ENCODE results near the gene LCOR. TPM values are rescaled to one million over a fixed set of nuclear protein-coding genes. Genes with fewer than 3 reads are reported as not detected.
A peak's percentile ranks its signal among the peaks of the same experiment; 100 is the strongest.

LCOR gene
- total and polyA plus RNA-seq, 2 of the 13 experiments (the other 11 are each of a cell fraction or from before 2014, with no cell fraction given): 12.4 to 23.7 TPM

DNA sequence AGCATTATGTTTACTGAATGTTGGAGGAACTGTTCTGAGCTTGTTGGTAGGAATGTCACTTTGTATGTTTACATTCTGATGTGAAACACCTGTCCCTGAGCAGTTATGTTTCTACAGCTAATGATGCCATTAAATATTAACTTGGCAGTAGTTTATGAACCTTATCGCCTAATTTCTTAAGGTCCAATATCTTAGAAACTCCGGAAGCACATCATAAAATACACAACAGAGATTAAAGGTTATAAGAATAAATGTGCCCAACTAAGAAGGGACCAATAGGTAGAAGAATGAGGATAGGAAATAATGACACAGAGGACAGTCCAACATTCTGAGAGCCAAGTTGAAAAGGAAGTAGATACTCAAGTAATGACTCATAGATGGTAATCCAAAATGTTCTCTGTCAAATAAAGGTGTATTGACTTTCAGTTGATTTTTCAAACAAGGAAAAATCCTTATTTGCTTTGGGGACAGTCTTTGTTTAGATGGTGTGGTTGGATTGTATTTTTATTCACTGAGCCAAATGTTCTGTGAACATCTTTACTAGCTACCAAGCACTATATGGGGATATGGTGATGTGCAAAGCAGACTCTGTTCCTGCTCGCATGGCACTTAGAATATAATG lies 31.9 kb downstream of the LCOR start (continued):
- TF ChIP-seq, protein P1, sequence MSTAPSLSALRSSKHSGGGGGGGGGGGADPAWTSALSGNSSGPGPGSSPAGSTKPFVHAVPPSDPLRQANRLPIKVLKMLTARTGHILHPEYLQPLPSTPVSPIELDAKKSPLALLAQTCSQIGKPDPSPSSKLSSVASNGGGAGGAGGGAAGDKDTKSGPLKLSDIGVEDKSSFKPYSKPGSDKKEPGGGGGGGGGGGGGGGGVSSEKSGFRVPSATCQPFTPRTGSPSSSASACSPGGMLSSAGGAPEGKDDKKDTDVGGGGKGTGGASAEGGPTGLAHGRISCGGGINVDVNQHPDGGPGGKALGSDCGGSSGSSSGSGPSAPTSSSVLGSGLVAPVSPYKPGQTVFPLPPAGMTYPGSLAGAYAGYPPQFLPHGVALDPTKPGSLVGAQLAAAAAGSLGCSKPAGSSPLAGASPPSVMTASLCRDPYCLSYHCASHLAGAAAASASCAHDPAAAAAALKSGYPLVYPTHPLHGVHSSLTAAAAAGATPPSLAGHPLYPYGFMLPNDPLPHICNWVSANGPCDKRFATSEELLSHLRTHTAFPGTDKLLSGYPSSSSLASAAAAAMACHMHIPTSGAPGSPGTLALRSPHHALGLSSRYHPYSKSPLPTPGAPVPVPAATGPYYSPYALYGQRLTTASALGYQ (CRISPR knock-in tag; IDR thresholded peaks at IDR 0.05): peak; percentile 86
- TF ChIP-seq, protein P2, sequence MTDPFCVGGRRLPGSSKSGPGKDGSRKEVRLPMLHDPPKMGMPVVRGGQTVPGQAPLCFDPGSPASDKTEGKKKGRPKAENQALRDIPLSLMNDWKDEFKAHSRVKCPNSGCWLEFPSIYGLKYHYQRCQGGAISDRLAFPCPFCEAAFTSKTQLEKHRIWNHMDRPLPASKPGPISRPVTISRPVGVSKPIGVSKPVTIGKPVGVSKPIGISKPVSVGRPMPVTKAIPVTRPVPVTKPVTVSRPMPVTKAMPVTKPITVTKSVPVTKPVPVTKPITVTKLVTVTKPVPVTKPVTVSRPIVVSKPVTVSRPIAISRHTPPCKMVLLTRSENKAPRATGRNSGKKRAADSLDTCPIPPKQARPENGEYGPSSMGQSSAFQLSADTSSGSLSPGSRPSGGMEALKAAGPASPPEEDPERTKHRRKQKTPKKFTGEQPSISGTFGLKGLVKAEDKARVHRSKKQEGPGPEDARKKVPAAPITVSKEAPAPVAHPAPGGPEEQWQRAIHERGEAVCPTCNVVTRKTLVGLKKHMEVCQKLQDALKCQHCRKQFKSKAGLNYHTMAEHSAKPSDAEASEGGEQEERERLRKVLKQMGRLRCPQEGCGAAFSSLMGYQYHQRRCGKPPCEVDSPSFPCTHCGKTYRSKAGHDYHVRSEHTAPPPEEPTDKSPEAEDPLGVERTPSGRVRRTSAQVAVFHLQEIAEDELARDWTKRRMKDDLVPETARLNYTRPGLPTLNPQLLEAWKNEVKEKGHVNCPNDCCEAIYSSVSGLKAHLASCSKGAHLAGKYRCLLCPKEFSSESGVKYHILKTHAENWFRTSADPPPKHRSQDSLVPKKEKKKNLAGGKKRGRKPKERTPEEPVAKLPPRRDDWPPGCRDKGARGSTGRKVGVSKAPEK (CRISPR knock-in tag; IDR thresholded peaks at IDR 0.05; ENCODE audit: borderline replicate concordance): no peak
- no peak for TF ChIP-seq NR3C1 (CRISPR knock-in tag; IDR thresholded peaks at IDR 0.05)
- TF ChIP-seq ZFP36L1 (CRISPR knock-in tag; IDR thresholded peaks at IDR 0.05): 0 out of 2 replicates have a peak, but pooled peaks have one; percentile 34
- no peak for TF ChIP-seq GTF2F1 (IDR thresholded peaks at IDR 0.05; ENCODE audit: low read length)
- TF ChIP-seq MYNN (CRISPR knock-in tag; IDR thresholded peaks at IDR 0.05; ENCODE audit: low read depth): no peak
- TF ChIP-seq ARNTL (CRISPR knock-in tag; IDR thresholded peaks at IDR 0.05): no peak
- TF ChIP-seq, protein P3, sequence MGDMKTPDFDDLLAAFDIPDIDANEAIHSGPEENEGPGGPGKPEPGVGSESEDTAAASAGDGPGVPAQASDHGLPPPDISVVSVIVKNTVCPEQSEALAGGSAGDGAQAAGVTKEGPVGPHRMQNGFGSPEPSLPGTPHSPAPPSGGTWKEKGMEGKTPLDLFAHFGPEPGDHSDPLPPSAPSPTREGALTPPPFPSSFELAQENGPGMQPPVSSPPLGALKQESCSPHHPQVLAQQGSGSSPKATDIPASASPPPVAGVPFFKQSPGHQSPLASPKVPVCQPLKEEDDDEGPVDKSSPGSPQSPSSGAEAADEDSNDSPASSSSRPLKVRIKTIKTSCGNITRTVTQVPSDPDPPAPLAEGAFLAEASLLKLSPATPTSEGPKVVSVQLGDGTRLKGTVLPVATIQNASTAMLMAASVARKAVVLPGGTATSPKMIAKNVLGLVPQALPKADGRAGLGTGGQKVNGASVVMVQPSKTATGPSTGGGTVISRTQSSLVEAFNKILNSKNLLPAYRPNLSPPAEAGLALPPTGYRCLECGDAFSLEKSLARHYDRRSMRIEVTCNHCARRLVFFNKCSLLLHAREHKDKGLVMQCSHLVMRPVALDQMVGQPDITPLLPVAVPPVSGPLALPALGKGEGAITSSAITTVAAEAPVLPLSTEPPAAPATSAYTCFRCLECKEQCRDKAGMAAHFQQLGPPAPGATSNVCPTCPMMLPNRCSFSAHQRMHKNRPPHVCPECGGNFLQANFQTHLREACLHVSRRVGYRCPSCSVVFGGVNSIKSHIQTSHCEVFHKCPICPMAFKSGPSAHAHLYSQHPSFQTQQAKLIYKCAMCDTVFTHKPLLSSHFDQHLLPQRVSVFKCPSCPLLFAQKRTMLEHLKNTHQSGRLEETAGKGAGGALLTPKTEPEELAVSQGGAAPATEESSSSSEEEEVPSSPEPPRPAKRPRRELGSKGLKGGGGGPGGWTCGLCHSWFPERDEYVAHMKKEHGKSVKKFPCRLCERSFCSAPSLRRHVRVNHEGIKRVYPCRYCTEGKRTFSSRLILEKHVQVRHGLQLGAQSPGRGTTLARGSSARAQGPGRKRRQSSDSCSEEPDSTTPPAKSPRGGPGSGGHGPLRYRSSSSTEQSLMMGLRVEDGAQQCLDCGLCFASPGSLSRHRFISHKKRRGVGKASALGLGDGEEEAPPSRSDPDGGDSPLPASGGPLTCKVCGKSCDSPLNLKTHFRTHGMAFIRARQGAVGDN (CRISPR knock-in tag; IDR thresholded peaks at IDR 0.05): no peak
- peak; percentile 75; the same call in 1 of the 2 replicates for TF ChIP-seq MIXL1 (CRISPR knock-in tag; IDR thresholded peaks at IDR 0.05)
- TF ChIP-seq, protein P4, sequence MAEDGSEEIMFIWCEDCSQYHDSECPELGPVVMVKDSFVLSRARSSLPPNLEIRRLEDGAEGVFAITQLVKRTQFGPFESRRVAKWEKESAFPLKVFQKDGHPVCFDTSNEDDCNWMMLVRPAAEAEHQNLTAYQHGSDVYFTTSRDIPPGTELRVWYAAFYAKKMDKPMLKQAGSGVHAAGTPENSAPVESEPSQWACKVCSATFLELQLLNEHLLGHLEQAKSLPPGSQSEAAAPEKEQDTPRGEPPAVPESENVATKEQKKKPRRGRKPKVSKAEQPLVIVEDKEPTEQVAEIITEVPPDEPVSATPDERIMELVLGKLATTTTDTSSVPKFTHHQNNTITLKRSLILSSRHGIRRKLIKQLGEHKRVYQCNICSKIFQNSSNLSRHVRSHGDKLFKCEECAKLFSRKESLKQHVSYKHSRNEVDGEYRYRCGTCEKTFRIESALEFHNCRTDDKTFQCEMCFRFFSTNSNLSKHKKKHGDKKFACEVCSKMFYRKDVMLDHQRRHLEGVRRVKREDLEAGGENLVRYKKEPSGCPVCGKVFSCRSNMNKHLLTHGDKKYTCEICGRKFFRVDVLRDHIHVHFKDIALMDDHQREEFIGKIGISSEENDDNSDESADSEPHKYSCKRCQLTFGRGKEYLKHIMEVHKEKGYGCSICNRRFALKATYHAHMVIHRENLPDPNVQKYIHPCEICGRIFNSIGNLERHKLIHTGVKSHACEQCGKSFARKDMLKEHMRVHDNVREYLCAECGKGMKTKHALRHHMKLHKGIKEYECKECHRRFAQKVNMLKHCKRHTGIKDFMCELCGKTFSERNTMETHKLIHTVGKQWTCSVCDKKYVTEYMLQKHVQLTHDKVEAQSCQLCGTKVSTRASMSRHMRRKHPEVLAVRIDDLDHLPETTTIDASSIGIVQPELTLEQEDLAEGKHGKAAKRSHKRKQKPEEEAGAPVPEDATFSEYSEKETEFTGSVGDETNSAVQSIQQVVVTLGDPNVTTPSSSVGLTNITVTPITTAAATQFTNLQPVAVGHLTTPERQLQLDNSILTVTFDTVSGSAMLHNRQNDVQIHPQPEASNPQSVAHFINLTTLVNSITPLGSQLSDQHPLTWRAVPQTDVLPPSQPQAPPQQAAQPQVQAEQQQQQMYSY (CRISPR knock-in tag; IDR thresholded peaks at IDR 0.05): no peak
- peak; percentile 86; the same call in 1 of the 2 replicates for TF ChIP-seq RCOR2 (CRISPR knock-in tag; IDR thresholded peaks at IDR 0.05)
- TF ChIP-seq ZNF33B (CRISPR knock-in tag; IDR thresholded peaks at IDR 0.05): no peak
- TF ChIP-seq, protein P5, sequence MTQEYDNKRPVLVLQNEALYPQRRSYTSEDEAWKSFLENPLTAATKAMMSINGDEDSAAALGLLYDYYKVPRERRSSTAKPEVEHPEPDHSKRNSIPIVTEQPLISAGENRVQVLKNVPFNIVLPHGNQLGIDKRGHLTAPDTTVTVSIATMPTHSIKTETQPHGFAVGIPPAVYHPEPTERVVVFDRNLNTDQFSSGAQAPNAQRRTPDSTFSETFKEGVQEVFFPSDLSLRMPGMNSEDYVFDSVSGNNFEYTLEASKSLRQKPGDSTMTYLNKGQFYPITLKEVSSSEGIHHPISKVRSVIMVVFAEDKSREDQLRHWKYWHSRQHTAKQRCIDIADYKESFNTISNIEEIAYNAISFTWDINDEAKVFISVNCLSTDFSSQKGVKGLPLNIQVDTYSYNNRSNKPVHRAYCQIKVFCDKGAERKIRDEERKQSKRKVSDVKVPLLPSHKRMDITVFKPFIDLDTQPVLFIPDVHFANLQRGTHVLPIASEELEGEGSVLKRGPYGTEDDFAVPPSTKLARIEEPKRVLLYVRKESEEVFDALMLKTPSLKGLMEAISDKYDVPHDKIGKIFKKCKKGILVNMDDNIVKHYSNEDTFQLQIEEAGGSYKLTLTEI (CRISPR knock-in tag; conservative IDR thresholded peaks at IDR 0.05): no peak
- TF ChIP-seq FOXC1 (CRISPR knock-in tag; IDR thresholded peaks at IDR 0.05; ENCODE audit: borderline replicate concordance): no peak
- no peak for TF ChIP-seq ZNF724P (CRISPR knock-in tag; IDR thresholded peaks at IDR 0.05; ENCODE audit: borderline replicate concordance)
